Esophagus muscularis mucosa (tissue), 4 donors: ENCODE measurements around the gene ACSL6. TPM values are rescaled to one million over a fixed set of nuclear protein-coding genes. Genes with fewer than 3 reads are reported as not detected.

ENCODE experiments used
- DNase-seq: peaks from one replicate; pipeline ENCODE4 v3.0.0-alpha.2; 2017; ENCODE audit errors: extremely low spot score
- H3K27ac ChIP-seq, 4 donors: fragments of 200-600 bp; sonication (generic); replicated peaks in 1 of 4; 1 replicate in 3 of 4; 2 replicates in 1 of 4; pipeline ENCODE4 v1.5.1; 2016 to 2019; ENCODE audit warnings: mild to moderate bottlenecking in 1 of 4
- H3K27me3 ChIP-seq, 4 donors: fragments of 200-600 bp; sonication (generic); one replicate each; pipeline versions ENCODE4 v1.5.1 to v1.6.0; 2016 to 2019
- H3K36me3 ChIP-seq, 4 donors: fragments of 200-600 bp; sonication (generic); one replicate each; pipeline ENCODE4 v1.5.1; 2016 to 2019
- H3K4me1 ChIP-seq, 4 donors: fragments of 200-600 bp; sonication (generic); one replicate each; pipeline ENCODE4 v1.5.1; 2016 to 2019
- H3K4me3 ChIP-seq, 4 donors: fragments of 200-600 bp; sonication (generic); 1 replicate in 2 of 4; 2 replicates in 2 of 4; pipeline ENCODE4 v1.5.1; 2016 to 2019; ENCODE audit warnings: mild to moderate bottlenecking in 4 of 4, moderate library complexity in 1 of 4
- H3K9me3 ChIP-seq, 4 donors: fragments of 200-600 bp; sonication (generic); 1 replicate in 3 of 4; 2 replicates in 1 of 4; pipeline ENCODE4 v1.5.1; 2016 to 2019
- CTCF ChIP-seq, 3 experiments: fragments of 200-600 bp in 2 of 3; fragments of 450-650 bp in 1 of 3; sonication (generic) in 2 of 3; IDR thresholded peaks; one replicate each; pipeline ENCODE4 v1.5.1; 2017 to 2019; ENCODE audit warnings: antibody characterized with exemption in 3 of 3, mild to moderate bottlenecking in 2 of 3, moderate library complexity in 1 of 3
- EP300 ChIP-seq: sonication (generic); formaldehyde crosslinking; IDR thresholded peaks from one replicate; pipeline ENCODE4 v1.6.1; 2017; ENCODE audit warnings: antibody characterized with exemption
- POLR2A ChIP-seq: fragments of 450-650 bp; IDR thresholded peaks from one replicate; pipeline ENCODE4 v1.6.1; 2017; ENCODE audit warnings: antibody characterized with exemption, moderate library complexity, mild to moderate bottlenecking, low read depth
- POLR2AphosphoS5 ChIP-seq, 2 donors: sonication (generic); formaldehyde crosslinking; IDR thresholded peaks; one replicate each; pipeline ENCODE4 v1.6.1; 2017; ENCODE audit warnings: antibody characterized with exemption in 2 of 2
- WGBS: methylation state at CpG from one replicate; pipeline ENCODE4 v1.1.5; 2018; 5-methylcytosine and 5-hydroxymethylcytosine counted together
- intact Hi-C: fragments of 100-400 bp; cut with DNase I; formaldehyde crosslinking; loops from one replicate; pipeline ENCODE4 v1.15.1; 2023
- total RNA-seq, 4 donors: library from RNA; depleted of rRNA; stranded (reverse); fragments of >200 nt; gene quantifications; one replicate each; pipeline versions ENCODE4 v1.1.0 to v1.2.1, GENCODE V29; 2016

ACSL6 gene
- total RNA-seq, 4 donors from 2014 or later, result 1.6 to 2.6 (median 1.9) TPM

GRCh38 chr5:131932235-131932634 is 79.2 kb downstream of the ACSL6 start:
- no peak overlapping the region for H3K27ac ChIP-seq
- WGBS, result 63% methylated on average over 2 of the region's 2 CpGs
- no peak for DNase-seq
- peaks cover 0 to 27% (median 12%) of the 10 kb centered on the region in 4 donors for H3K9me3 ChIP-seq
- H3K4me3 ChIP-seq, result no peak overlapping the region
- H3K27me3 ChIP-seq, result no peaks in the 10 kb centered on the region
- intact Hi-C loops, result no loop called here
- TF ChIP-seq POLR2AphosphoS5 (IDR thresholded peaks at IDR 0.05), result no peak
- TF ChIP-seq CTCF (IDR thresholded peaks at IDR 0.05), result no peak
- TF ChIP-seq EP300, result no peak
- TF ChIP-seq POLR2A, result no peak
- H3K4me1 ChIP-seq, result no peaks in the 10 kb centered on the region
- no peaks in the 10 kb centered on the region for H3K36me3 ChIP-seq

- Histone ChIP-seq H3K27ac (no peak overlapping the region), H3K36me3 (no peaks in the 10 kb centered on the region), H3K4me3 (no peak overlapping the region), H3K4me1 (no peaks in the 10 kb centered on the region), H3K27me3 (no peaks in the 10 kb centered on the region), H3K9me3 (peaks cover 0 to 42% (median 17%) of the 10 kb centered on the region in 4 donors)
- no peak for DNase-seq
- intact Hi-C loops, result no loop called here
- TF ChIP-seq CTCF (IDR thresholded peaks at IDR 0.05), result no peak
- TF ChIP-seq POLR2AphosphoS5 (IDR thresholded peaks at IDR 0.05), result no peak
- TF ChIP-seq POLR2A, result no peak
- no peak for TF ChIP-seq EP300
Observed at GRCh38 chr5:131928957-131929356, 82.5 kb downstream of the ACSL6 start.

- TF ChIP-seq POLR2A, result no peak
- TF ChIP-seq CTCF (IDR thresholded peaks at IDR 0.05), result no peak
- no peak for TF ChIP-seq EP300
- TF ChIP-seq POLR2AphosphoS5 (IDR thresholded peaks at IDR 0.05), result no peak
- intact Hi-C loops, result no loop called here
- no peak for DNase-seq
- 58% methylated on average over 3 of the region's 3 CpGs for WGBS
- Histone ChIP-seq H3K27me3 (no peaks in the 10 kb centered on the region), H3K27ac (no peak overlapping the region), H3K9me3 (peaks cover 0 to 39% (median 17%) of the 10 kb centered on the region in 4 donors), H3K4me3 (no peak overlapping the region), H3K4me1 (no peaks in the 10 kb centered on the region), H3K36me3 (no peaks in the 10 kb centered on the region)
Observed at GRCh38 chr5:131926168-131926567, 85.3 kb downstream of the ACSL6 start.

- no peak for DNase-seq
- H3K27ac ChIP-seq, result no peak overlapping the region
- intact Hi-C loops, result no loop called here
- H3K4me3 ChIP-seq, result no peak overlapping the region
- no peaks in the 10 kb centered on the region for H3K27me3 ChIP-seq
- H3K9me3 ChIP-seq, result no peaks in the 10 kb centered on the region
- H3K36me3 ChIP-seq, result no peaks in the 10 kb centered on the region
- TF ChIP-seq CTCF (IDR thresholded peaks at IDR 0.05) (no peak), EP300 (no peak), POLR2A (no peak), POLR2AphosphoS5 (IDR thresholded peaks at IDR 0.05) (no peak)
- WGBS, result 39% methylated on average over 2 of the region's 2 CpGs
- no peaks in the 10 kb centered on the region for H3K4me1 ChIP-seq
Observed at GRCh38 chr5:131916481-131916880, 95.0 kb downstream of the ACSL6 start.

- intact Hi-C loops, result no loop called here
- DNase-seq, result no peak
- H3K4me3 ChIP-seq, result no peak overlapping the region
- no peaks in the 10 kb centered on the region for H3K27me3 ChIP-seq
- H3K9me3 ChIP-seq, result no peaks in the 10 kb centered on the region
- H3K36me3 ChIP-seq, result no peaks in the 10 kb centered on the region
- H3K4me1 ChIP-seq, result no peaks in the 10 kb centered on the region
- no peak for TF ChIP-seq POLR2AphosphoS5 (IDR thresholded peaks at IDR 0.05)
- TF ChIP-seq EP300, result no peak
- TF ChIP-seq CTCF (IDR thresholded peaks at IDR 0.05), result no peak
- no peak overlapping the region for H3K27ac ChIP-seq
Observed at GRCh38 chr5:131914472-131914871, 97.0 kb downstream of the ACSL6 start.
